HL-60 (cell line): ENCODE results near the gene DENND4A.

Experiments used
- DNase-seq, 2 experiments: peaks; one replicate each; pipeline ENCODE4 v3.0.0-alpha.2; 2010 to 2020; ENCODE audit warnings: low read depth in 1 of 2, low spot score in 1 of 2
- H3K27ac ChIP-seq: fragments of 250-450 bp; sonication (Bioruptor Pico); replicated peaks from 2 replicates; pipeline ENCODE4 v1.5.1; 2020; ENCODE audit warnings: mild to moderate bottlenecking, moderate library complexity
- H3K27me3 ChIP-seq: fragments of 250-450 bp; sonication (Bioruptor Pico); 2 replicates; pipeline ENCODE4 v1.5.1; 2021; ENCODE audit warnings: mild to moderate bottlenecking, moderate library complexity; ENCODE audit not compliant: insufficient read depth, poor library complexity, severe bottlenecking
- H3K4me3 ChIP-seq: replicated peaks from 2 replicates; pipeline ENCODE4 v1.5.1; 2011; ENCODE audit warnings: mild to moderate bottlenecking, control low read depth, low read length; ENCODE audit not compliant: insufficient read depth
- CTCF ChIP-seq: IDR thresholded peaks from one replicate; pipeline ENCODE4 v1.5.1; 2011; ENCODE audit warnings: low read length, control low read depth, inconsistent platforms; ENCODE audit not compliant: insufficient read depth
- GABPA ChIP-seq: IDR thresholded peaks from 2 replicates; pipeline ENCODE4 v1.6.1; 2012; ENCODE audit warnings: low read depth
- POLR2AphosphoS5 ChIP-seq: IDR thresholded peaks from 2 replicates; pipeline ENCODE4 v1.6.1; 2012; ENCODE audit warnings: low read depth
- REST ChIP-seq: IDR thresholded peaks from 2 replicates; pipeline ENCODE4 v1.6.1; 2012; ENCODE audit warnings: low read depth; ENCODE audit not compliant: insufficient replicate concordance
- SPI1 ChIP-seq: IDR thresholded peaks from 2 replicates; pipeline ENCODE4 v1.6.1; 2012; ENCODE audit warnings: low read depth, mild to moderate bottlenecking, borderline replicate concordance

DENND4A gene

GRCh38 chr15:65777053-65777452 is 15.0 kb downstream of the DENND4A start:
- Histone ChIP-seq H3K27ac (no peak overlapping the region), H3K27me3 (no peaks in the 10 kb centered on the region), H3K4me3 (no peak overlapping the region)
- no peak for TF ChIP-seq CTCF
- peak; percentile 25; the same call in 1 of the 2 replicates for TF ChIP-seq SPI1
- TF ChIP-seq REST = no peak
- DNase-seq = no peak

GRCh38 chr15:65773386-65774111 is 18.5 kb downstream of the DENND4A start:
- DNase-seq = no peak
- Histone ChIP-seq H3K27me3 (no peaks in the 10 kb centered on the region), H3K4me3 (no peak overlapping the region), H3K27ac (peak overlapping the region; percentile 50)
- TF ChIP-seq CTCF = no peak
- TF ChIP-seq GABPA = no peak
- TF ChIP-seq REST = no peak
- no peak for TF ChIP-seq POLR2AphosphoS5
- no peak for TF ChIP-seq SPI1

- peak overlapping the region; percentile 50 for H3K27ac ChIP-seq
- DNase-seq = peak in 1 of 2 experiments; percentile 57
- TF ChIP-seq SPI1 = no peak
- no peak for TF ChIP-seq CTCF
- no peak for TF ChIP-seq GABPA
- no peak for TF ChIP-seq POLR2AphosphoS5
- no peaks in the 10 kb centered on the region for H3K27me3 ChIP-seq
- H3K4me3 ChIP-seq = no peak overlapping the region
Measured at GRCh38 chr15:65772930-65773329, 19.2 kb downstream of the DENND4A start.

- peak in 1 of 2 experiments; percentile 58 for DNase-seq
- Histone ChIP-seq H3K4me3 (no peak overlapping the region), H3K27ac (peak overlapping the region; percentile 11; the same call in 1 of the 2 replicates), H3K27me3 (no peaks in the 10 kb centered on the region)
- no peak for TF ChIP-seq CTCF
- TF ChIP-seq GABPA = no peak
- no peak for TF ChIP-seq REST
- TF ChIP-seq POLR2AphosphoS5 = no peak
- no peak for TF ChIP-seq SPI1
Measured at GRCh38 chr15:65771870-65772269, 20.2 kb downstream of the DENND4A start.
